Panc1 (cell line): Measurements from ENCODE around the gene NEK4.

Experiments used
- CTCF ChIP-seq: fragments of 450-650 bp; IDR thresholded peaks from 2 replicates; pipeline ENCODE4 v1.5.1; 2017; ENCODE audit warnings: mild to moderate bottlenecking
- POLR2AphosphoS5 ChIP-seq: IDR thresholded peaks from 2 replicates; pipeline ENCODE4 v1.6.1; 2012; ENCODE audit warnings: mild to moderate bottlenecking, low read depth, low read length, moderate library complexity
- REST ChIP-seq, 2 experiments: IDR thresholded peaks; 2 replicates each; pipeline ENCODE4 v1.6.1; 2011 to 2012; ENCODE audit warnings: low read depth in 2 of 2, control low read depth in 1 of 2, low read length in 1 of 2, mild to moderate bottlenecking in 1 of 2, moderate library complexity in 1 of 2; ENCODE audit not compliant: insufficient read depth in 1 of 2
- SIN3A ChIP-seq: IDR thresholded peaks from 2 replicates; pipeline ENCODE4 v1.6.1; 2012; ENCODE audit warnings: low read depth, mild to moderate bottlenecking, low read length, moderate library complexity, borderline replicate concordance; ENCODE audit not compliant: insufficient read depth
- TCF7L2 ChIP-seq: IDR thresholded peaks from 2 replicates; pipeline ENCODE4 v1.6.1; 2011; ENCODE audit warnings: mild to moderate bottlenecking, low read depth, low read length, inconsistent platforms

DNA sequence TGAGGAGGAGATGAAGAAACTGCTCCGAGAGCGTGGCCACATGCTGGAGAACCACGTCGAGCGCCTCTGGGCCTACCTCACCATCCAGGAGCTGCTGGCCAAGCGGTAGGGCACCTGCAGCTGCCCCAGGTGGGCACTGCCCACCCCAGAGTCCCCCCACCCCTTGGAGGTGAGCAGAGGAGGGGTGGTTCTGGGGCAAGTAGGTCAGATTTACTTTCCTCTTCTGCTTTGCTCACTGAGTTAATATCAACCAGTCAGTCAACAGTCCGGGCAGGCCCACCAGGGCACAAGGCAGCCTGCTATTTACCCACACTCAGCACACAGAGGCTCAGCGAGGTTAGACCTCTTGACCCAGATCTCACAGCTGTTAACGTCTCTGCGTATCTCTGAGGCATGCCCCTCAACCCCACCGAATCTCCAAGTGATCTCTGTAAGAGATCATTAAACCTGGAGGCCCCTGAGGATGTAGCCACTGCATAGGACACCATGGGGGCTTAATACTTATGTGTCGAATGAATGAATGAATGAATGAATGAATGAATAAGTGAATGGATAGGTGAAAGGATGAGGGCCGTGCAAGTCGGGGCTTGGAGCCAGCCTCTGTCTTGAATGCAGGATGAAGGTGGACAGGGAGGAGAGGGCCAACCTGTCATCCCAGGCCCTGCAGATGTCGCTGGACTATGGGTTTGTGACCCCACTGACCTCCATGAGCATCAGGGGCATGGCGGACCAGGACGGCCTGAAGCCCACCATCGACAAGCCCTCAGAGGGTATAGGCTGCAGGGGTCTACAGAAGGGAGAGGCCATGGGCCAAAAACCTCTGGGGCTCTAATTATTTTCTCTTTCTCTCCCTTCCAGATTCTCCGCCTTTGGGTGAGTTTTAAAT, 15.8 kb upstream of the NEK4 start:
- TF ChIP-seq CTCF (no peak), SIN3A (no peak), REST (IDR thresholded peaks at IDR 0.05; ENCODE audit: insufficient read depth in 1 of 2, low read depth in 2 of 2, low read length in 1 of 2) (no peak), POLR2AphosphoS5 (no peak), TCF7L2 (no peak)
